ENCODE data around the gene UNC93B1.

The UNC93B1 gene

DNA sequence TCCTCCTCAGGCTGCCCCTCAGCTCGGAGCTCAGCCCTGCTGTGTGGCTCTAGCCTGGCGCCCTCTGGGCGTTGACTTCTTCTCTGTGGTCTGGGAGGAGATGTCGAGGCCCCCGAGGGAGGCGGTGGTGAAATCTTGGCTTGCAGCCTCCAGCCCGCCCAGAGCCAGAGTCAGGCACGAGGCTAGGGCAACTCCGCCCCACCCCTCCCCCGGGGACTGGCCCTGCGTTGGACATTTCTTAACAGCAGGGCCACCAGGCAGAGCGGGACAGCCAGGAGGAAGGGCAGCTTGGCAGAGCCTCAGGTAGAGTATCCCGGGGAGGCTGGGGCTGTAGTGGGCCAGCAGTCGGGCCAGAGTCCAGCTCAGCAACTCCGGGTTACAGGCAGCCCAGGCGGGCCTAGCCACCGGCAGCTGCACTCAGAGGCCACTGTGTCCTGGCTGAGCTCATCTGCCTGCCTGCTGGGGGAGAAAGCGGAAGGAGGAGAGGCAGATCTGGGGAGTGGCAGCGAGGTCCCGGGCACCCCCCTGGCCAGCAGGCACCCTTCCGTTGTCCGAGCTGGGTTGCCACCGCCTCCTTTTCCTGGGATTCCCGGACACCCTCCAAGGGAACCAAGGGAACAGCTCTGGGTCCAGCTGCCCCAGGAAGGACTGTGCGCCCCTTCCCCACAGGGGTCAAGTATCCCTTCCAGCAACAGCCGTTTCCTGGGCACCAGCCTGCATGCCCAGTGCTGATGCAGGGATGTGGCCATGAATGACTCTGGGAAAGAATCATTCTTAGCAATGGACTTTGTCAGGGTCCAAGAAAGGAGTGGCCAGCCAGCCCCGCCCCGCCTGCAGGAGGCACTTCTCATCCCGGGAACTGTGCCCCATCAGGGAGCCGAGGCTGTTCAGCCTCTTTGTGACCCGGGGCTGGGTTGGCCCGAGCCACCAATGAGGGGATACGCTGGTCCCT, 6.5 kb upstream of the UNC93B1 start, which contains the start of gene ALDH3B1:
ALDH3B1 (plus strand) TSS at position 238 of the 952 bp plus-strand sequence. CDS start 4,971 bp downstream, outside the sequence.
- ChIA-PET CTCF (interaction anchor here (1.5 to 3.7 kb wide), 3 partner anchors 12 to 200 kb away, joined by 3 to 21 read pairs (median 4); no protein-coding TSS in a partner anchor), POLR2A (no interaction called here)
- no peak for DNase-seq (ENCODE audit: extremely low spot score)
- TF ChIP-seq, protein P1, sequence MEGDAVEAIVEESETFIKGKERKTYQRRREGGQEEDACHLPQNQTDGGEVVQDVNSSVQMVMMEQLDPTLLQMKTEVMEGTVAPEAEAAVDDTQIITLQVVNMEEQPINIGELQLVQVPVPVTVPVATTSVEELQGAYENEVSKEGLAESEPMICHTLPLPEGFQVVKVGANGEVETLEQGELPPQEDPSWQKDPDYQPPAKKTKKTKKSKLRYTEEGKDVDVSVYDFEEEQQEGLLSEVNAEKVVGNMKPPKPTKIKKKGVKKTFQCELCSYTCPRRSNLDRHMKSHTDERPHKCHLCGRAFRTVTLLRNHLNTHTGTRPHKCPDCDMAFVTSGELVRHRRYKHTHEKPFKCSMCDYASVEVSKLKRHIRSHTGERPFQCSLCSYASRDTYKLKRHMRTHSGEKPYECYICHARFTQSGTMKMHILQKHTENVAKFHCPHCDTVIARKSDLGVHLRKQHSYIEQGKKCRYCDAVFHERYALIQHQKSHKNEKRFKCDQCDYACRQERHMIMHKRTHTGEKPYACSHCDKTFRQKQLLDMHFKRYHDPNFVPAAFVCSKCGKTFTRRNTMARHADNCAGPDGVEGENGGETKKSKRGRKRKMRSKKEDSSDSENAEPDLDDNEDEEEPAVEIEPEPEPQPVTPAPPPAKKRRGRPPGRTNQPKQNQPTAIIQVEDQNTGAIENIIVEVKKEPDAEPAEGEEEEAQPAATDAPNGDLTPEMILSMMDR (IDR thresholded peaks at IDR 0.05; ENCODE audit: control extremely low read depth, extremely low read depth, low read depth, missing control alignments) = no peak

DNA sequence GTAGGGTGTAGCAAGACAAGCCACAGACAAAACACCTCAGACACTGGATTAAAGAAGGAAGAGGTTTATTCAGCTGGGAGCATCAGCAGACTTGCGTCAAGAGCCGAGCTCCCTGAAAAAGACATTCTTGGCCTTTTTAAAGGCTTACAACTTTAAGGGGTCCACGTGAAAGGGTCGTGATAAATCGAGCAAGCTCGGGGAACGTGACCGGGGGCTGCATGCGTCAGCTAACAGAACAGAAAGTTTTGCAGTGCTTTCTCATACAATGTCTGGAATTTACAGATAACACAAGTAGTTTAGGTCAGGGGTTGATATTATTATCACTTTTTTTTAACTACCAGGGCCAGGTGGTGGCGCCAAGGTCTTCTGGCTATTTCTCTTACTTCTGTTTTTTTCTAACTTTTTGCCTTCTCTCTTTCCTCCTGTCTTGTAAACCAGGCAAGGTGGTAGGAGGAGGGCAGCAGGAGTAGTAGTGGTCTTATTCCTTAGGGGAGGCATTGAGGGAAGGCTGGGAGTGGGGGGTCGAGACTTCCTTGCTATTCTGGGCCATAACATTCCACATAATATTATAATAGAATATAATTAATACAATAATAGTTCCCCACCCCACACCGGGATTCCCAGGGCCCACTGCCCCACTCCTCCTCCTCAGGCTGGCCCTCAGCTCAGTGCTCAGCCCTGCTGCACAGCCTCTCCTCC, 5.6 kb upstream of the UNC93B1 start:
- TF ChIP-seq, protein P1 (IDR thresholded peaks at IDR 0.05; ENCODE audit: control extremely low read depth, extremely low read depth, low read depth, missing control alignments) = peak; percentile 46
- CTCF ChIA-PET = interaction anchor here (1.0 to 3.7 kb wide), 6 partner anchors 10 to 248 kb away, joined by 3 to 21 read pairs (median 3); no protein-coding TSS in a partner anchor
- DNase-seq (ENCODE audit: extremely low spot score) = no peak
- POLR2A ChIA-PET = interaction anchor here (0.7 kb wide), 1 partner anchor 13 kb away, joined by 3 read pairs; no protein-coding TSS in a partner anchor

DNA sequence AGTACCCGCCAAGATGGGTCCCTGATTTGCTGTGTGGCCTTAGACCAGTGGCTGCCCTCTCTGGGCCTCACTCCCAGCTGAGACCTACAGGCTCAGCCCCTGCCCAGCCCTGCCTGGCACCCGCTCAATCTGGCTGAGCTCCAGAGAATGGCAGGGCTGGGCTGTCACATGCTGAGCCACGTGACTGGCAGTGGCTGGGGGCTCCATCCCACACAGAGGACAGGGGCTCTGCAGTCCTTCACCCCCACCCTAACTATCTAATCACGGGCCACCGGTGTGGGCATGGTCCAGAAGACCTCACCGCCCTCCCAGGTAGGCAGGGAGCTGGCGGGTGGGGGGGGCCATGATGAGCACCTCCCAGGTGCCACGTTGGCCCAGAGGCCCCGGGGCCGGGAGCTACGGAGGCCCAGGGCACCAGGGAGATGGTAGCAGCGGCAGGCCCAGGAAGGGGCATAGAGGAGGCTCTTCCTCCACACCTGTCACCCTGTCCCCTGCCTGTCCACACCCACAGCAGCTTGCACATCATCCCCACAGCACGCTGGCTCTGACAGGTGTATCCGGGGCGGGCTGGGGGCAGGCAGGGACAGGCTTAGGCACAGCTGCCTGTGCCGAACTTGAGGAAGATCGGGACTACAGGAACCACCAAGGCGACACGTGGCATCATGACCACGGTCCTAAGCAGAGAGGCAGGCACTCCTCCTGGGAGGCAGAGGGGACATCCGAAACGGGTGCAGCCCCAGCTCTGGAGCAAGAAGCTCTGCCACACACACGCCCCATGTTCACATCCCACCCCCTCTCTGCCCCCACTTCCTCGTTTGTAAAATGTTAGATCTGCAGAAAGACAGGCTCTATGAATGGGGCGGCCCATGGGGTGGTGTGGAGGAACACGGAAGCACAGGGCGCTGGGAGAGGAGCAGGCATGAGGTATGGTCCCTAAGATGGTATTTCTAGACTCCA, 4.8 kb upstream of the UNC93B1 start:
- ChIA-PET CTCF (interaction anchor here (1.0 to 3.7 kb wide), 7 partner anchors 10 to 249 kb away, joined by 3 to 21 read pairs (median 3); no protein-coding TSS in a partner anchor), POLR2A (interaction anchor here (0.7 kb wide), 1 partner anchor 14 kb away, joined by 3 read pairs; no protein-coding TSS in a partner anchor)
- no peak for DNase-seq (ENCODE audit: extremely low spot score)
- TF ChIP-seq, protein P1 (IDR thresholded peaks at IDR 0.05; ENCODE audit: control extremely low read depth, extremely low read depth, low read depth, missing control alignments) = no peak

DNA sequence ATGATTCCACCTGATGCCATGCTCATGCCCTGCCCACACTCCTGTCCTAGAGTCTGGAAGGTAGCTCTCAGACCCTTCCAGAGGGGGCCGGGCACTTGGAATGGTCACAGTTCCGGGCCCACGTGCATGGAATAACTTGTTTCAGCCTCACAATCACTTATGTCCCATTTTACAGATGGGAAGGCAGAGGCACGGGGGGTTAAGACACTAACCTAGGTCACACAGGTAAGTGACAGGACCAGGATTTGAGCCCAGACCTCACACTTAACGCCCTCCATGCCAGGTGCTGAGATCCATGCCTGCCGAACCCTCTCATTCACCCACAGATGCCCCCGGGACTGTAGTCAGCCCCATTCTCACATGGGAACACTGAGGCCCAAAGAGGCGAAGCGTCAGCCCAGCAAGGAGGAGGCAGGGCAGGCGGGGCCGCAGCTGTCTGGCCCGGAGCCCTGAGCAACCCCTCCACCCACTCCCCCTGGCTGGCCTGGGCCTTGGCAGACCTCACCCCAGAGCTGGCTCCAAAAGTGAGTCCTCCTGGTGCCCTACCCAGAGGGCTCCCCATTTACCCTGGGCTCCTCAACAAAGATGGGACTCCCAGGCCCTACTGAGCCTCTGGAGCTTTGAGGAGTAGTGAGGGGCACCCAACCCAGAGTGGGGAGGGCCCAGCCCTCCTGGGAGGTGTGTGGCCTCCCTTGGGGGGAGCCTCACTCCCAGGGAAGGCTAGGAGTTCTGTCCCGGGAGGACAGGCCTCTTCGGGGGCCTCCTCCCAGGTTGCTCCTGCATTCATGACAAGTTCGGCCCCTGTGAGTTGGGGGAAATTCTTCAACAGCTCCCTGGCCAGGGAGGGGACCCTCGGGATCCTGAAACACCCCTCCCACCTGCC, 3.8 kb upstream of the UNC93B1 start:
- ChIA-PET CTCF (interaction anchor here (0.7 to 3.7 kb wide), 5 partner anchors 52 to 250 kb away, joined by 3 to 21 read pairs (median 5); no protein-coding TSS in a partner anchor), POLR2A (no interaction called here)
- TF ChIP-seq, protein P1 (IDR thresholded peaks at IDR 0.05; ENCODE audit: control extremely low read depth, extremely low read depth, low read depth, missing control alignments) = no peak
- DNase-seq (ENCODE audit: extremely low spot score) = no peak

DNA sequence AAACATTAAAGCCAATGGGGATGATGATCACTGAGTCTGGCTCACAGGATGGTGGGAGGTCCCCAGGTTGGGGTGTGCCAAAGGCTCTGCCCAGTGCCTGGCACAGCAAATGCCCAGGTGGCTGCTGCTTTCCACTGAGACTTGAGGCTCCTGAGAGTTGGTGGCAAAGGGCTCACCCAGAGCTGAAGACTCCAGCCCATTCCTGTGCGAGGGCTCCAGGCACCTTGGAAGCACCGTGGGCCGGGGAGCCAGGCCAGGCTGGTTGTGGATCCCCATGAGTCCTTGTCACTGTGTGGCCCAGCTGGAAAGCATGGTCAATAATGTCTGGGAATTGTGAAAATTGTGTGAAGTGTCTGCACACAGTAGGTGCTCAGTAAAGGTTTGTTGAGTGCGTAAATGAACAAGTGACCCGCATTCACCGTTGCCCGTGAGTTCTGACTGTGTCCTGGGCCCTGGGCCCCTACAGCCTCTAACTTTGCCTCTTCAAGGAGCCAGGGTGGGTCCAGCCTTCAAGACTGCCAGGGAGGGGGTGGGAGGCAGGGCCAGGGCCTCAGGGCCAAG, 2.8 kb upstream of the UNC93B1 start:
- CTCF ChIA-PET = interaction anchor here (0.9 to 1.6 kb wide), 2 partner anchors 12 to 203 kb away, joined by 3 to 5 read pairs; no protein-coding TSS in a partner anchor
- DNase-seq (ENCODE audit: extremely low spot score) = no peak
- TF ChIP-seq, protein P1 (IDR thresholded peaks at IDR 0.05; ENCODE audit: control extremely low read depth, extremely low read depth, low read depth, missing control alignments) = no peak
- POLR2A ChIA-PET = no interaction called here

Data from GM10248 (cell line).